HepG2 (cell line): ENCODE measurements around the gene LRP5. TPM values are rescaled to one million over a fixed set of nuclear protein-coding genes. Genes with fewer than 3 reads are reported as not detected.

Experiments used
- ATAC-seq: fragments of 200-7000 bp; cut with Tn5 transposase; 3 replicates; pipeline ENCODE4 v1.9.1; 2020; ENCODE audit warnings: mild to moderate bottlenecking, moderate library complexity
- BruUV-seq: library from RNA; stranded (reverse); fragments of 400-500 nt; replicated peaks from 2 replicates; lab custom pipeline; 2021; lab: Mats Ljungman, UMichigan
- CTCF ChIA-PET: fragments of 300-600 bp; formaldehyde crosslinking; extraction: SDS; loops from one replicate; lab custom pipeline; 2021; ENCODE audit warnings: low total read pairs, inconsistent platforms, low intra/inter-chr PET ratio; lab: Yijun Ruan, JAX
- POLR2A ChIA-PET: fragments of 350-600 bp; sonication (Branson Sonifier 250); formaldehyde crosslinking; loops from one replicate; lab custom pipeline; 2020; ENCODE audit warnings: antibody characterized with exemption, inconsistent platforms; lab: Yijun Ruan, JAX
- DNase-seq: peaks from one replicate; pipeline ENCODE4 v3.0.0-alpha.2; 2015; ENCODE audit warnings: low spot score
- FAIRE-seq: peaks from 3 replicates; lab custom pipeline; 2011; peaks lifted over from hg19 to GRCh38; lab: Jason Lieb, UNC
- H2AFZ ChIP-seq: one replicate; pipeline ENCODE4 v1.6.1; 2011; ENCODE audit warnings: low read length, inconsistent platforms
- H3K27ac ChIP-seq: fragments of 300-600 bp; 3 replicates; pipeline ENCODE4 v1.8.0; 2011; ENCODE audit warnings: mixed run types, mild to moderate bottlenecking, mixed read lengths, low read length, inconsistent platforms; ENCODE audit not compliant: insufficient read depth; ENCODE audit errors: extremely low read length
- H3K27me3 ChIP-seq, 2 experiments: fragments of 200-600 bp in 1 of 2; 2 replicates in 1 of 2; 3 replicates in 1 of 2; pipeline versions ENCODE4 v1.6.0 to v1.8.0; 2011; ENCODE audit warnings: low read length in 2 of 2, mild to moderate bottlenecking in 2 of 2, moderate library complexity in 2 of 2, inconsistent platforms in 1 of 2; ENCODE audit not compliant: insufficient read depth in 2 of 2, control insufficient read depth in 1 of 2
- H3K36me3 ChIP-seq, 2 experiments: fragments of 200-600 bp in 1 of 2; replicated peaks in 1 of 2; 2 replicates in 1 of 2; 3 replicates in 1 of 2; pipeline versions ENCODE4 v1.5.1 to v1.8.0; 2011; ENCODE audit warnings: low read length in 2 of 2, inconsistent platforms in 1 of 2; ENCODE audit not compliant: insufficient read depth in 2 of 2, control insufficient read depth in 1 of 2
- H3K4me1 ChIP-seq: 2 replicates; pipeline ENCODE4 v1.5.1; 2012; ENCODE audit warnings: low read length, inconsistent platforms; ENCODE audit not compliant: insufficient read depth
- H3K4me2 ChIP-seq: 2 replicates; pipeline ENCODE4 v1.6.0; 2011; ENCODE audit warnings: low read depth, low read length, inconsistent platforms
- H3K4me3 ChIP-seq, 3 experiments: fragments of 200-600 bp in 1 of 3; sonication (generic), shearing (Covaris generic) in 1 of 3; replicated peaks in 1 of 3; 2 replicates each; pipeline ENCODE4 v1.5.1; 2011 to 2016; ENCODE audit warnings: low read length in 3 of 3, inconsistent platforms in 2 of 3, low read depth in 2 of 3, mild to moderate bottlenecking in 2 of 3, control low read depth in 1 of 3, mixed read lengths in 1 of 3; ENCODE audit not compliant: insufficient read depth in 1 of 3
- H3K79me2 ChIP-seq: one replicate; pipeline ENCODE4 v1.6.1; 2011; ENCODE audit warnings: low read length, inconsistent platforms; ENCODE audit not compliant: insufficient read depth
- H3K9ac ChIP-seq: 2 replicates; pipeline ENCODE4 v1.6.0; 2011; ENCODE audit warnings: mild to moderate bottlenecking, low read depth, low read length, inconsistent platforms; ENCODE audit not compliant: insufficient read depth
- H3K9me3 ChIP-seq: 2 replicates; pipeline ENCODE4 v1.5.1; 2012; ENCODE audit warnings: mild to moderate bottlenecking, low read length
- H4K20me1 ChIP-seq: 2 replicates; pipeline ENCODE4 v1.6.0; 2011; ENCODE audit warnings: inconsistent platforms, mild to moderate bottlenecking, low read length, moderate library complexity; ENCODE audit not compliant: insufficient read depth
- AHR ChIP-seq: IDR thresholded peaks from 2 replicates; pipeline ENCODE4 v1.6.1; 2018; ENCODE audit warnings: missing genetic modification reagents, missing compliant biosample characterization
- HNRNPK ChIP-seq: fragments of 200-400 bp; formaldehyde crosslinking; IDR thresholded peaks from 2 replicates; pipeline ENCODE4 v1.6.1; 2018; ENCODE audit warnings: low read length, low read depth, moderate library complexity, mild to moderate bottlenecking; ENCODE audit not compliant: poor library complexity, severe bottlenecking
- SIN3A ChIP-seq: IDR thresholded peaks from 2 replicates; pipeline ENCODE4 v1.6.1; 2011; ENCODE audit warnings: low read depth, mild to moderate bottlenecking, control low read depth, low read length, borderline replicate concordance
- SNAI1 ChIP-seq: sonication (generic); formaldehyde crosslinking; IDR thresholded peaks from 2 replicates; pipeline ENCODE4 v1.5.0; 2020; ENCODE audit warnings: mild to moderate bottlenecking, missing genetic modification reagents, borderline replicate concordance
- TBL1XR1 ChIP-seq: fragments of 150-350 bp; IDR thresholded peaks from 2 replicates; pipeline ENCODE4 v1.6.1; 2014; ENCODE audit warnings: borderline replicate concordance, low read length; ENCODE audit not compliant: partially characterized antibody
- ZNF232 ChIP-seq: sonication (generic); formaldehyde crosslinking; IDR thresholded peaks from 2 replicates; pipeline ENCODE4 v1.4.0; 2020; ENCODE audit warnings: missing genetic modification reagents, borderline replicate concordance
- whole genome bisulfite sequencing: methylation state at CpG from one replicate; pipeline ENCODE4 v1.1.6; 2017; ENCODE audit warnings: low lambda C conversion rate; 5-methylcytosine and 5-hydroxymethylcytosine counted together
- in situ Hi-C: cut with HindIII; loops from 2 replicates; pipeline ENCODE4 v1.10.0; 2017; ENCODE audit warnings: low pct_unique_long_range_greater_than_20kb; ENCODE audit not compliant: extremely low pct_ligation_motif_present
- intact Hi-C: fragments of 100-400 bp; cut with micrococcal nuclease; formaldehyde crosslinking; loops from one replicate; pipeline ENCODE4 v1.10.0; 2022; ENCODE audit not compliant: unreplicated experiment
- polyA plus RNA-seq, 8 experiments: library from polyadenylated mRNA; depleted of rRNA in 3 of 8; stranded (reverse) in 7 of 8; unstranded in 1 of 8; fragments of >200 nt; fragmentation: Illumina TruSeq in 4 of 8; extraction: Trizol in 4 of 8; gene quantifications; 2 replicates each; pipeline versions ENCODE4 v1.2.1 to v1.2.3, GENCODE V29; 2011 to 2016; ENCODE audit warnings: low read depth in 4 of 8, missing spikeins in 1 of 8, mixed read lengths in 1 of 8; ENCODE audit not compliant: insufficient read depth in 1 of 8
- total RNA-seq, 5 experiments: library from RNA; depleted of rRNA; stranded (reverse); fragments of >200 nt; fragmentation: Illumina TruSeq; extraction: Trizol; gene quantifications; 2 replicates each; pipeline ENCODE4 v1.2.3, GENCODE V29; 2016; ENCODE audit warnings: low read depth in 1 of 5
- TF ChIP-seq, protein P1 (sequence below): IDR thresholded peaks from 2 replicates; pipeline ENCODE4 v1.6.1; 2016; ENCODE audit warnings: missing genetic modification reagents, missing compliant biosample characterization
- TF ChIP-seq, protein P2 (sequence below): sonication (generic); formaldehyde crosslinking; IDR thresholded peaks from 2 replicates; pipeline ENCODE4 v1.4.0; 2020; ENCODE audit warnings: missing genetic modification reagents
- TF ChIP-seq, protein P3 (sequence below): sonication (generic); formaldehyde crosslinking; IDR thresholded peaks from 2 replicates; pipeline ENCODE4 v1.5.0; 2020; ENCODE audit warnings: missing genetic modification reagents

The LRP5 gene
- total and polyA plus RNA-seq, 2 of the 13 experiments (the other 11 are each of a cell fraction or from before 2014, with no cell fraction given), result 40.4 to 64.0 TPM

DNA sequence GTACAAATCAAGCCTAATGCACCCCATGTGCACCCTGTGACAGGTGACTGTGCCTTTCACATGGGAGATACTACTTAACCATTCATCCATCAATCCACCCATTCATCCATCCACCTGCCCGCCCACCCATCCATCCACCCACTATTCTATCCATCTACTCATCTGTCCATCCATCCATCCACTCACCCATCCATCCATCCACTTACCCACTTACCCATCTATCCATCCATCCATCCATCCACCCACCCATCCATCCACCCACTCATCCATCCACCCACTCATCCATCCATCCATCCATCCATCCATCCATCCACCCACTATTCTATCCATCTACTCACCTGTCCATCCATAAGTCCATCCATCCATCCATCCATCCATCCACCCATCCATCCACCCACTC, 48.1 kb upstream of the LRP5 start:
- FAIRE-seq, result no peak
- Histone ChIP-seq H3K27me3 (no peaks in the 10 kb centered on the region), H3K79me2 (peaks cover 12% of the 10 kb centered on the region), H3K27ac (no peak overlapping the region), H4K20me1 (no peaks in the 10 kb centered on the region; the same call in 1 of the 2 replicates), H2AFZ (no peak overlapping the region), H3K36me3 (peaks cover 24 to 71% of the 10 kb centered on the region in 2 experiments), H3K9ac (no peak overlapping the region), H3K4me2 (no peak overlapping the region), H3K4me1 (peaks cover 18% of the 10 kb centered on the region), H3K9me3 (no peaks in the 10 kb centered on the region), H3K4me3 (no peak overlapping the region)
- POLR2A ChIA-PET, result no interaction called here
- DNase-seq, result no peak
- BruUV-seq, result no TSS peak
- no peak for ATAC-seq
- CTCF ChIA-PET, result no interaction called here
- intact Hi-C loops (no loop called here), in situ Hi-C loops (no loop called here)
- TF ChIP-seq, protein P1, sequence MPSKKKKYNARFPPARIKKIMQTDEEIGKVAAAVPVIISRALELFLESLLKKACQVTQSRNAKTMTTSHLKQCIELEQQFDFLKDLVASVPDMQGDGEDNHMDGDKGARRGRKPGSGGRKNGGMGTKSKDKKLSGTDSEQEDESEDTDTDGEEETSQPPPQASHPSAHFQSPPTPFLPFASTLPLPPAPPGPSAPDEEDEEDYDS (CRISPR knock-in tag), result no peak
- TF ChIP-seq ZNF232 (CRISPR knock-in tag) (no peak), AHR (no peak), HNRNPK (no peak), SNAI1 (CRISPR knock-in tag) (no peak), SIN3A (no peak), TBL1XR1 (no peak)
- TF ChIP-seq, protein P2, sequence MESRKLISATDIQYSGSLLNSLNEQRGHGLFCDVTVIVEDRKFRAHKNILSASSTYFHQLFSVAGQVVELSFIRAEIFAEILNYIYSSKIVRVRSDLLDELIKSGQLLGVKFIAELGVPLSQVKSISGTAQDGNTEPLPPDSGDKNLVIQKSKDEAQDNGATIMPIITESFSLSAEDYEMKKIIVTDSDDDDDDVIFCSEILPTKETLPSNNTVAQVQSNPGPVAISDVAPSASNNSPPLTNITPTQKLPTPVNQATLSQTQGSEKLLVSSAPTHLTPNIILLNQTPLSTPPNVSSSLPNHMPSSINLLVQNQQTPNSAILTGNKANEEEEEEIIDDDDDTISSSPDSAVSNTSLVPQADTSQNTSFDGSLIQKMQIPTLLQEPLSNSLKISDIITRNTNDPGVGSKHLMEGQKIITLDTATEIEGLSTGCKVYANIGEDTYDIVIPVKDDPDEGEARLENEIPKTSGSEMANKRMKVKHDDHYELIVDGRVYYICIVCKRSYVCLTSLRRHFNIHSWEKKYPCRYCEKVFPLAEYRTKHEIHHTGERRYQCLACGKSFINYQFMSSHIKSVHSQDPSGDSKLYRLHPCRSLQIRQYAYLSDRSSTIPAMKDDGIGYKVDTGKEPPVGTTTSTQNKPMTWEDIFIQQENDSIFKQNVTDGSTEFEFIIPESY (CRISPR knock-in tag), result no peak
- TF ChIP-seq, protein P3, sequence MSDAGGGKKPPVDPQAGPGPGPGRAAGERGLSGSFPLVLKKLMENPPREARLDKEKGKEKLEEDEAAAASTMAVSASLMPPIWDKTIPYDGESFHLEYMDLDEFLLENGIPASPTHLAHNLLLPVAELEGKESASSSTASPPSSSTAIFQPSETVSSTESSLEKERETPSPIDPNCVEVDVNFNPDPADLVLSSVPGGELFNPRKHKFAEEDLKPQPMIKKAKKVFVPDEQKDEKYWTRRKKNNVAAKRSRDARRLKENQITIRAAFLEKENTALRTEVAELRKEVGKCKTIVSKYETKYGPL, result no peak
- WGBS, result 97% methylated on average over 1 of the region's 1 CpG
